Measurements from ENCODE around the gene IFITM5. TPM values are rescaled to one million over a fixed set of nuclear protein-coding genes. Genes with fewer than 3 reads are reported as not detected.

IFITM5 gene
- total and polyA plus RNA-seq, 2 of the 4 experiments (the other 2 are of a cell fraction), result not detected

- Histone ChIP-seq H3K23ac (ENCODE audit: low read depth, low read length) (peak overlapping the region; percentile 53), H3K27ac (ENCODE audit: insufficient read depth, low read length) (peak overlapping the region; percentile 85), H2BK5ac (ENCODE audit: low read depth, low read length, poor library complexity, severe bottlenecking) (peak overlapping the region; percentile 87), H3K56ac (ENCODE audit: extremely low read depth, insufficient read depth, low read length) (peak overlapping the region; percentile 77; the same call in 1 of the 2 replicates), H3K27me3 (ENCODE audit: control insufficient read depth, insufficient read depth, low read length) (no peaks in the 10 kb centered on the region), H3K36me3 (ENCODE audit: control insufficient read depth, insufficient read depth, low read length) (peaks cover 5% of the 10 kb centered on the region; the same call in 1 of the 2 replicates), H4K20me1 (ENCODE audit: insufficient read depth, low read length) (peaks cover 3% of the 10 kb centered on the region; the same call in 1 of the 2 replicates), H2BK120ac (ENCODE audit: low read depth, low read length) (peak overlapping the region; percentile 71), H2BK20ac (ENCODE audit: low read depth, low read length) (peak overlapping the region; percentile 62; the same call in 1 of the 2 replicates), H4K5ac (ENCODE audit: low read depth, low read length) (peak overlapping the region; percentile 57), H2BK15ac (ENCODE audit: low read depth, low read length) (peak overlapping the region; percentile 49; the same call in 2 of the 3 replicates), H3K79me1 (ENCODE audit: low read depth in 1 of 2, low read length in 2 of 2) (peaks cover 5 to 39% of the 10 kb centered on the region in 2 experiments; a peak in 3 of 4 replicates), H2AFZ (replicated peaks; ENCODE audit: low read length, poor library complexity) (peak overlapping the region; percentile 95), H3K9me1 (ENCODE audit: insufficient read depth, low read length) (0 out of 2 replicates have a peak, but pooled peaks cover 5% of the 10 kb centered on the region), H3K4me1 (ENCODE audit: control insufficient read depth, insufficient read depth, low read length) (peaks cover 23% of the 10 kb centered on the region), H2AK5ac (ENCODE audit: low read depth, low read length) (peak overlapping the region; percentile 92), H4K91ac (ENCODE audit: insufficient read depth, low read depth, low read length) (peak overlapping the region; percentile 88), H3K4ac (ENCODE audit: low read depth, low read length) (peak overlapping the region; percentile 88), H3K4me3 (ENCODE audit: insufficient read depth, low read depth, low read length) (no peak overlapping the region), H3K14ac (replicated peaks; ENCODE audit: low read depth, low read length) (peak overlapping the region; percentile 67), H3K9me3 (ENCODE audit: control insufficient read depth, insufficient read depth, low read length) (no peaks in the 10 kb centered on the region), H3K18ac (ENCODE audit: low read depth, low read length) (peak overlapping the region; percentile 52; the same call in 1 of the 2 replicates), H3K9ac (ENCODE audit: low read depth, low read length) (peak overlapping the region; percentile 48), H2AK9ac (replicated peaks; ENCODE audit: low read depth, low read length, poor library complexity) (peak overlapping the region; percentile 99), H3K4me2 (ENCODE audit: low read depth, low read length) (no peak overlapping the region), H4K8ac (ENCODE audit: low read depth in 2 of 2, low read length in 2 of 2) (peak overlapping the region; percentile 33 to 87; a peak in 3 of 4 replicates)
- WGBS, 2 experiments (ENCODE audit: extremely low coverage in 2 of 2, insufficient read length in 1 of 2), result 75% methylated on average over 2 of the region's 8 CpGs; no CpG with 5 or more reads in 1 of the 2 experiments
- ChIA-PET CTCF (interaction anchor here (1.2 kb wide), 1 partner anchor 11 kb away, joined by 3 read pairs; no protein-coding TSS in a partner anchor), POLR2A (ENCODE audit: unreplicated experiment) (no interaction called here)
- BruUV-seq (replicated peaks), result no TSS peak
- intact Hi-C loops (cut with micrococcal nuclease), result loop anchor here (2.0 kb wide), 1 partner anchor 43 kb away; no protein-coding TSS in a partner anchor
- no peak for TF ChIP-seq CHD1 (IDR thresholded peaks at IDR 0.05; ENCODE audit: low read depth, low read length)
- no peak for TF ChIP-seq CTCF (conservative IDR thresholded peaks at IDR 0.05; ENCODE audit: low read depth, low read length)
- no peak for TF ChIP-seq FOS (IDR thresholded peaks at IDR 0.05; ENCODE audit: low read depth, low read length)
- no peak for TF ChIP-seq MAFK (IDR thresholded peaks at IDR 0.05; ENCODE audit: low read depth, low read length)
- TF ChIP-seq CEBPB (IDR thresholded peaks at IDR 0.05; ENCODE audit: low read depth, low read length), result no peak
- TF ChIP-seq RAD21 (IDR thresholded peaks at IDR 0.05; ENCODE audit: low read length), result no peak
- TF ChIP-seq POLR2A (IDR thresholded peaks at IDR 0.05; ENCODE audit: low read depth, low read length), result no peak
- no peak for TF ChIP-seq SMC3 (IDR thresholded peaks at IDR 0.05; ENCODE audit: low read depth, low read length)
- no peak for TF ChIP-seq RFX5 (IDR thresholded peaks at IDR 0.05; ENCODE audit: low read depth, low read length)
- dilution Hi-C loops (cut with HindIII; ENCODE audit: low sequenced_read_pairs, unreplicated experiment), result no loop called here
- DNase-seq (no peak), ATAC-seq (ENCODE audit: low read depth) (no peak)
- in situ Hi-C loops (cut with MboI; ENCODE audit: low sequenced_read_pairs), result no loop called here
Measured at GRCh38 chr11:313304-313786, 14.0 kb upstream of the IFITM5 start.
